H4 (cell line): ENCODE data around the gene GPATCH4. TPM values are rescaled to one million over a fixed set of nuclear protein-coding genes. Genes with fewer than 3 reads are reported as not detected.
"Not testable (repeated sequence)": the region's sequence is repeated elsewhere in the genome, so short reads cannot be mapped to it uniquely, and the experiment has no call there.

Experiments used
- DNase-seq: peaks from one replicate; pipeline ENCODE4 v3.0.0-alpha.2; 2015; ENCODE audit warnings: low spot score
- total RNA-seq: library from RNA; depleted of rRNA; stranded (reverse); fragments of >200 nt; shearing (Covaris generic); gene quantifications from 2 replicates; pipeline ENCODE4 v1.2.3, GENCODE V29; 2014

The GPATCH4 gene
- total RNA-seq, 1 experiment from 2014 or later, result 31.8 TPM

DNA sequence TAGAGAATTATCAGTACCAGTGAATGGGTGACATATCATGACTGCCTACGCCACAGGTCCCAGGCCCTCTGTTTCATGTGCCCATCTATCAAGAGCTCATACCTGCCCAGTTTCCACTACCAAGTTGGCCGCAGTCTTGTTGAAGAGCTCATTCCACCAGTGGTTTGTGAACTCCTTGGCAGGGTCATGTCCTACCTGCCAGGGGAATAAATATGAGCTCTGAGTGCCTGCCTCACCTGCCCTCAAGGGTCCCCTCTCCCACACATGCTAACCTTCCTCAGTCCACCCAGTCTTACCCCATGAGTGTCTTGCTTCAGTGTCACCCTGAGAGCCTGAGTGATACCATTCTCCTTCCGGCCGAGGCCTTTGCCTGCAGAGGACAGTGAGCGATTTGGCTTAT is 3.2 kb downstream of the GPATCH4 start:
- no peak for DNase-seq

- DNase-seq, result no peak
Measured at GRCh38 chr1:156596426-156596825, 4.9 kb downstream of the GPATCH4 start.

- DNase-seq, result no peak
Measured at GRCh38 chr1:156595016-156595415, 6.3 kb downstream of the GPATCH4 start.

DNA sequence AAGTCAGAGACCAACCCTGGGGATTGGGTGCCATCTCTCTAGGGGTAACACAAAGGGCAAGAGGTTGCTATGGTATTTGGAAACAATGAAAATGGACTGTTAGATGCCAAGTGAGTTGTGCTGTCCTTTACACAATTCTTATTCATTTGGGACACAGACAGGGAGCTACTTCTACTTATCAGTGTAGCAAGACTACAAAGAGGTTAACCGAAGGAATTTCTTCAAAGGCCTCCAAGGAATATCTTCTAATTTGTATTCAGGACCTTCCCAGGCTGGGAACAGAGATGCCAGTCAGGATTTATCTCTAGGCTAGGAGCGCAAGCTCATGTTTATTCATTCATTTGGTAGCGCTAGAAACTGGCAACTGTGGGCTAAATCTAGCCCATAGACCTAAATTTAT is 7.1 kb downstream of the GPATCH4 start:
- no peak for DNase-seq

DNA sequence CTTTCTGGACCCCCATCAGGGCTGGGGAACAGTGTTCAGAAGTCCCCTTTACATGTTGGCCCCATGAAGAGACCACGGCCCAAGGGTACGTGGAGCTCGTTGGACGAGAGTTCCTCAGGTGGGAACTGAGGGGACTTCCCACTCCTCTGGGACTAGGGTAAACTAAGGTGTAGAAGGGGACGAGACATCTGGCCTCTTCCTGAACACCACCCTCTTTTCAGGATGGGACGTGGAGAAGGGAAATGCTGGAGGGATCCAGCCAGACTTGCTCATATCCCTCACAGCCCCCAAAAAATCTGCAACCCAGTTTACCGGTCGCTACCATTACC is 7.7 kb downstream of the GPATCH4 start:
- no peak for DNase-seq

DNA sequence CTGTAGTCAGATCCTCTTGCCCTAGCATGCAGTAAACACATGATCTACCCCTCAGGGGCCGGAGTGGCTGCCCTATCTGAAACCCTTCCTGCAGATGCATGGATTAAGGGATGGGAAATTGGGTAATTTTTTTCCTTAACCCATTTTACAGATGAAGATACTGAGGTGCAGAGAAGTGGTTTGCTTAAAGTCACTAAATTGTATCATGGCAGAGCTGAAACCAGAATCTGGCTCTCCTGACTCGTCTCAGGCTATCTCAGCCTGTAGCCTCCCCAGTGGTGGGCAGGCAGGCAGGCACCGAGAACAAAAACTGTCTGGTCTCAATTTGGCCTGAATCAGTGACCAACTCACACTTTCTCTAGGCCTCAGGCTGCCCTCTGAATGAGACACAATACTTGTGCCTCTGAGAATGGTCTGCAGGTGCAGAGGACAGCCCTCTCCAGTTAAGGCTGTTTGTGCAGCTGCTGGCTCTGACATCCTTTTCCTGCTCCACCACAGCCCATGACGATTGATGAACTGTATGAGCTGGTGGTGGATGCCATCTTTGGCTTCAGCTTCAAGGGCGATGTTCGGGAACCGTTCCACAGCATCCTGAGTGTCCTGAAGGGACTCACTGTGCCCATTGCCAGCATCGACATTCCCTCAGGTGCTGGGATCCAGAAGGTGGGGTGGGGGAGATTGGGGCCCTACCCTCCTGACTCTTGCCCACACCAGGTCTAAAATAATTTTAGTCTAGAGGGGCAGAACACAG is 8.2 kb downstream of the GPATCH4 start:
- DNase-seq, result no peak

DNA sequence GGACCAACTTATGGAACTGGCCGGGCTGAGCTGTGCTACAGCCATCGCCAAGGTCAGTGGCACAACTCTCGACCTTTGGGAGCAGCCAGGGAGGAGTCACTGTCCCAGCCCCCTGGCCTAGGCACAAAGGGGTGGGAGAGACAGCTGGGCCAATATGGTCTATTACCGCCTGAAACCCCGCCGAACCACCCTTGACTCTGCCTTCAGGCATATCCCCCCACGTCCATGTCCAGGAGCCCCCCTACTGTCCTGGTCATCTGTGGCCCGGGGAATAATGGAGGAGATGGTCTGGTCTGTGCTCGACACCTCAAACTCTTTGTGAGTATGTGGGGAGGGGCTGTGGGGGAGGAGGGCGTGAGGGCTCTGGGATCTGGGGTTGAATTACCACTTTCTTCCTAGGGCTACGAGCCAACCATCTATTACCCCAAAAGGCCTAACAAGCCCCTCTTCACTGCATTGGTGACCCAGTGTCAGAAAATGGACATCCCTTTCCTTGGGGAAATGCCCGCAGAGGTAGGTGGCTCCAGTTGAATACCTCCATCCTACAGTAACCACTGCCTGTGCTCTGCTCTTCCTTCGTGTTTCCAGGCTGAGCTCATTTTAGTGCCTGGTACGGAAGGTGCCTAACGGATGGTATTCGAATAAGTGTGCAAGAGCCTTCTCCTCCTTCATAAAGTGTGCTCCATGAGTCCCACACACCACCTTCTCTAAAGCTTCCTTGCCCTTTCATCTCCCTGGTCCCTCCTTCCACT is 8.9 kb downstream of the GPATCH4 start:
- no peak for DNase-seq

DNA sequence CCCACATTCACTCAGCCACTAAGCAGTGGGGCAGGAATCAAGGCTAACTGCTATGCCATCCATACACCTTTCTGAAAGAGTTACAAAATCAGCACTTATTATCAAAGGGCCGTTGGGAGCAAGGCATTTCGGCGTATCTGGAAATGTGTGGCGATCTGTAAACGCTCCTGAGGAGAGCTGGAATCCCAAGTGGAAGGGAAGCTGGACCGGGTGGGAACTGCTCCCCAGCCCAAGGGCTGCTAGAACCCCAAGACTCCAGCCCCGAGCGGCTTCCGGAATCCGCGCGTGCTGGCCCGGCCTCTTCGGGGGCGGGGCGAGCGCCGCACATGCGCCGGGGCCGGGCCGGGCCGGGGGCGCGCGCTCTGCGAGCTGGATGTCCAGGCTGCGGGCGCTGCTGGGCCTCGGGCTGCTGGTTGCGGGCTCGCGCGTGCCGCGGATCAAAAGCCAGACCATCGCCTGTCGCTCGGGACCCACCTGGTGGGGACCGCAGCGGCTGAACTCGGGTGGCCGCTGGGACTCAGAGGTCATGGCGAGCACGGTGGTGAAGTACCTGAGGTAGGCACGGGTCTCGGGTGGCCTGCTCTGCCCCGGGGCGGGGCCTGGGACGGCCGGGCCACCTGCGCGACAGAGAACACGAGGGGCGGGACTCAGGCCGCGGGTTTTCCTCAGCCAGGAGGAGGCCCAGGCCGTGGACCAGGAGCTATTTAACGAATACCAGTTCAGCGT is 9.7 kb downstream of the GPATCH4 start, which contains the start of gene NAXE:
TSS of gene NAXE (plus strand) at position 345 of the 726 bp plus-strand sequence. CDS start at position 374, 29 bp downstream.
- DNase-seq, result peak; percentile 37

GRCh38 chr1:156591181-156591431 is 10.2 kb downstream of the GPATCH4 start:
- no peak for DNase-seq

DNA sequence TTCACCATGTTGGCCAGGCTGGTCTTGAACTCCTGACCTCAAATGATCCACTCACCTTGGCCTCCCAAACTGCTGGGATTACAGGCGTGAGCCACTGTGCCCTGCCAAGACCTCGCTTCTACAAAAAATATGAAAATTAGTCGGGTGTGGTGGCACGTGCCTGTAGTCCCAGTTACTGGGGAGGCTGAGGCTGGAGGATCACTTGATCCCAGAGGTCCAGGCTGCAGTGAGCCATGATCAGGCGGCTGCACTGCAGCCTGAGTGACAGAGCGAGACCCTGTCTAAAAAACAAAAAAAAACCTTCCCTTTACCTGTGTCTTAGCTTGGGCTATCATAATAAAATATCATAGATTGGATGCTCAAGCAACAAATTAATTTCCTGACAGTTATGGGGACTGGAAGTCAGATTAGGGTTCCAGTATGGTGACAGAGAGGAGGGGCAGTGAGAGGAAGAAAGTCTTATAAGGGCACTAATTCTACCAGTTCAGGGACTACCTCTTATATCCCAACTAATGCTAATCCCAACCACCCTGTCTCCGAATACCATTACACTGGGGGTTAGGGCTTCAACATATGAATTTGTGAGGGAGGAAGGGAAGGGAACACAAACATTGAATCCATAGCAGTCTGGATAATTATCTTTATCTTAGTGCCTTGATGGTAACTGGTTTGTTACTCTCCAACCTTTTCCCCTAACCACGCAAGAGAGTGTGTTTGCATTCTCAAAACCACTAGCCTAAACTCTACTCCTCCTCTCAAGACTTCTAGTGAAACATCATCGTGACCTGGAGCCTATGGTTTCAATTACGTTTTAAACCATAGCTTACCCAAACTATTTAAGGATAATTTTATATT is 10.7 kb downstream of the GPATCH4 start:
- no peak for DNase-seq

DNA sequence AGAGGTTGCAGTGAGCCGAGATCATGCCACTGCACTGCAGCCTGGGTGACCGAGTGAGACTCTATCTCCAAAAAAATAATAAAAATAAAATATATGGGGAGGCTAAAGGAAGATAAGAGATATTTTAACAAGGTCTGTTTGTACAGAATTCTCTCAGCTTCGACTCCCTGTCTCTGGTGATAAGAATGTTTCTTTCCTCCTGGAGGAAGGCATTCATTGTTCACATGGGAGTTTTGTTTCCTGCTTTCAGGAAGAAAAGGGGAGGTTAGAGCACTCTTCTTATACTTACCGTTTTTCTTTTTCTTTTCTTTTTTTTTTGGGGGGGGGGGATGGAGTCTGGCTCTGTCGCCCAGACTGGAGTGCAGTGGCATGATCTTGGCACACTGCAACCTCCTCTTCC is 11.7 kb downstream of the GPATCH4 start:
- no peak for DNase-seq

DNA sequence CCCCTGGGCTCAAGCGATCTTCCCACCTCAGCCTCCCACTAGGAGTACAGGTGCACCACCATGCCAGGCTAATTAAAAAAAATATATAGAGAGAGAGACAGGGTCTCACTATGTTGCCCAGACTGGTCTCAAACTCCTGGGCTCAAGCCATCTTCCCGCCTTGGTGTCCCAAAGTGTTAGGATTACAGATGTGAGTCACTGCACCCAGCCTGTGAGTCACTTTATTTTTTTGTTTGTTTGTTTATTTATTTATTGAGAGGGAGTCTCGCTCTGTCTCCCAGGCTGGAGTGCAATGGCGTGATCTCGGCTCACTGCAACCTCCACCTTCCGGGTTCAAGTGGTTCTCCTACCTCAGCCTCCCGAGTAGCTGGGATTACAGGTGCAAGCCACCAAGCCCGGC is 13.4 kb downstream of the GPATCH4 start:
- DNase-seq, result not testable (repeated sequence)

DNA sequence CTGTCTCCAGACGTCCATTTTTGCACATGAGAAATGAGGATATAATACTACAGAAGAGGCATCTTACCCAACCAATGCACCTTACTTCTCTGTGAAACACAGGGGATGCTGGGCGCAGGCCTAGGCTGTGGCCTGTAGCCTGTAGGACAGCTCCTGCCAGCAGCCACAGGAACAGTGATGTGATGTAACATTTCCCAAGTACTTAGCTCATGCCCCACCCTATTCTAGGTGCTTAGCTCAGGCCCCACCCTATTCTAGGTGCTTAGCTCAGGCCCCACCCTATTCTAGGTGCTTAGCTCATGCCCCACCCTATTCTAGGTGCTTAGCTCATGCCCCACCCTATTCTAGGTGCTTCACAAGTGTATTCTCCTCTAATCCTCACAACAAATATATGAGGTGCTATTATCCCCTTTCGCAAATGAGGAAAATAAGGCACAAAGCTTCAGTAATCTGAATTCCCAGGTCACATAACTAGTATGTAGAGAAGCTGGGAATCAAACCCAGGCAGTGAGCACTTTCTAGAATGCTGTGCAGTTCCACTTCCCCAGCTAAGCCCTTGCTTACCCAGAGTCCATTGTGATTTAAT is 14.3 kb downstream of the GPATCH4 start:
- DNase-seq, result no peak

DNA sequence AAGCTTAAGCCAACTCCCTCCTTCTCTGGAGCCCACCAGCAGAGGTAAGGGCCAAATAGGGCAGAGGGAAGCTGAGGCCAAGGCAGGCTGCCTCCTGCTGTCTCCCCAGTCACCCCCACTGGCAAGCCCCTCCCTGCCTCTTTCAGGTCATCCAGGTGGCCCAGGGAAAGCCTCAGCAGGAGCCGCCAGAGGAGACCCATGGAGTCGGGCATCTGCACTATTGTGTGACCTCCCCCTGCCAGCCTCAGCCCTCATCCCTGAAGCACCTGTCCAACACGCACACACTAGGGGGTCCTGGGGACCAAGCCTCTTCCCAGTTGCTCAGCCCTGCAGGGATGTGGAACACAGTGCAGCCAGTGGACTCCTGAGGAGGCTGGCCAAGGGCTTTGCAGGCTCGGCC is 15.0 kb downstream of the GPATCH4 start:
- DNase-seq, result no peak

DNA sequence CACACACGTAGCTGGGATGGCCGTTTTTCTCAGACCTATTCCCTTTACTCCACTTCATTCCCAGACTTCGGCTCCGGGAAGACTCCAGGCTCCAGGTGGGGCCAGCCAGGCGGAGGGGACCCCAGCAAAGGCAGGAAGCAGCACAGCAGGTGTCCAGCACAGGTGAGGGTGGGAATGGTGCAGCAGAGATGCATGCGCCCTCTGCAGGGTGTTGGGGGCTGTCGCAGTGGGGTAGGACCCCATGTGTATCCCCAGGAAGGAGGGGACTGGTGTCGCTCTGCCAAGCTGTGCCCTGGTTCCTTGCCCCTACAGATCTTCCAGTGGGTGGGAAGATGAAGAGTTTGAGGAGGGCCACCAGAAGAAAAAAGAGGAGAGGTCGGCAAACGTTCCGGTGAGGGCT is 16.5 kb downstream of the GPATCH4 start:
- no peak for DNase-seq

DNA sequence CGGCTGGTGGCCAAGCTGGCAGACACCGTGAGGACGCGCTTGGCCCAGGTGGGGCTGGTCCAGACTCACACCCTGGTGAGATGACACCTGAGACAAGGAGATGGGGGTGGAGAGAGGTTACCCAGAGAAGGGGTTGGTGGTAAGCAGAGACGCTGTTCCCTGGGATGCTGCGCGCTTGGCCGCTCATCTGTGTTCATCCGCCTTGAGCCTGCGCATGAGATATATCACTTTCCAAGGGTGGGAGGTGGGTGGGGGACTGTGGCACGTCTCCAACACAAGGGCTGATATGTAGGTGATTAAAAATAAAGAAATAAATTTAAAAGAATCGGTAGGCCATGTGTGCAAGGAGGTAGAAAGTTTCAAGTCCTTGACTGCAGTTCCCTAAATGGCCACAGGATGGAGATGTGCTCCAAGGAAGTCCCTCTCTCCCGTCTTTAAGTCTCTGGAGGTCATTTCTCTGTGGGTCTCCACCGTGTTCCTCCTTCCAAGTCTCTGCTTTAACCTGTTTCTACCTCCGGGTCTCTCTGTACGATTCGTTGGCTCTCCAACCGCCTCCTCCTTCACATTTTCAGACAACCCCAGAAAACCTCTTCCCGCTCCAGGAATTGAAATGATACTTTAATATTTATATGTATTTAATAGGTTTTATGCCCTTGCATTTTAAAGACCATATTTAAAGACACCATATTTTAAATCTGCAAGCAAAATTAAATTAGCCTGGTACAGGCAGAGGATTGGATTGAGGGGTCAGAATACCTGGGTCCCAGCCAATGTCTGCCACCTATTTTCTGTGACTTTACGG is 17.3 kb downstream of the GPATCH4 start:
- DNase-seq, result peak; percentile 74

- no peak for DNase-seq
Measured at GRCh38 chr1:156582388-156583017, 18.8 kb downstream of the GPATCH4 start.

DNA sequence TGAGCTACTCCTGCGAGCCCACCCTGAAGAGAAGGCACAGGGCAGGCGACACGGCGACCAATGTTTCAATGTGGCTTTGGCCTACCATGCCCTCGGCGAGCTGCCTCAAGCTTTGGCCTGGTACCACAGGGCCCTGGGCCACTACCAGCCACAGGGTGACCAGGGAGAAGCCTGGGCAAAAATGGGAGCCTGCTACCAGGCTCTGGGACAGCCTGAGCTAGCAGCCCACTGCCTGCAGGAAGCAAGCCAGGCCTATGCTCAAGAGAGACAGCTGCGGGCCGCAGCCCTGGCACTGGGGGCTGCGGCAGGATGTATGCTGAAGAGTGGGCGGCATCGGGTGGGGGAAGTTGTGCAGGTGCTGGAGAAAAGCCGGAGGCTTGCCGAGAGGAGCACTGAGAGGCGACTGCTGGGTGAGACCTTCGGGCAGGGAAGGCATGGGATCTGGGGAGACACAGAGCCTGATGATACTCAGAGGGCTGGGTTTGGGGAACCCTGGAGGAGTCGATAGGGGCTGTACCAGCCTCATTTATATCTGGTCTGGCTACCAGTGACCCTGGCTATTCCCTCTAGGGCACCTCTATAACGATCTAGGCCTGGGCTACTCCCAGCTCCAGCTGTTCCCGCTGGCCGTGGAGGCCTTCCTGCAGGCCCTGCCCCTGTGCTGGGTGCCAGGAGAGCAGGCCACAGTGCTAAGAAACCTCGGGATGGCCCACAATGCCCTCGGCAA is 19.5 kb downstream of the GPATCH4 start:
- DNase-seq, result no peak

DNA sequence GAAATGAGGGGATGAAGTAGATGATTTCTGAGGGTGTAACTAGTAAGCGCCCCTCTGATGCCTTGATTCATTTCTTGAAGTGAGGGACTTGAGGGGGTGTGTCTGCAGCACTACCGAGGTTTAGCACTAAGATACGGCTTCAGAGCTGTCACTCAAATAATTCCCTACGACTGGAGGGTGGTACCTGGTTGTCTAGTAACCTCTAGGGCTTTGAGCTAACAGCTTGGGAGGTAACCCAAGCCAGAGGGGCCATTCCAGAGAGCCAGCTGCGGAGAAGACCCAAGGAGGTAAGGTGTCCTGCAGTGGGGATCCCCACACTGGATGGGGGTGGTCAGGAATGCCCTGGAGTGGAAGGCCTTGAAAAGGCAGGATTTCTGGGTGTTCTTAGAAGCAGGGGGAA is 21.8 kb downstream of the GPATCH4 start, which contains the start of gene TTC24:
TSS of gene TTC24 (plus strand) at position 252 of the 400 bp plus-strand sequence. CDS start 1,642 bp downstream, outside the sequence.
- DNase-seq, result no peak
